ENCODE results near the gene CHKA. TPM values are rescaled to one million over a fixed set of nuclear protein-coding genes. Genes with fewer than 3 reads are reported as not detected.

CHKA gene
- total and polyA plus RNA-seq, 2 of the 4 experiments (the other 2 are of a cell fraction), result 4.5 to 8.4 TPM

- TF ChIP-seq FOS (IDR thresholded peaks at IDR 0.05; ENCODE audit: low read depth, low read length) (no peak), CHD1 (IDR thresholded peaks at IDR 0.05; ENCODE audit: low read depth, low read length) (no peak), USF2 (IDR thresholded peaks at IDR 0.05; ENCODE audit: low read depth, low read length) (no peak), RAD21 (IDR thresholded peaks at IDR 0.05; ENCODE audit: low read length) (no peak), RCOR1 (IDR thresholded peaks at IDR 0.05; ENCODE audit: insufficient replicate concordance, low read length) (no peak), MAFK (IDR thresholded peaks at IDR 0.05; ENCODE audit: low read depth, low read length) (no peak), MXI1 (IDR thresholded peaks at IDR 0.05; ENCODE audit: borderline replicate concordance, low read depth, low read length) (no peak), CEBPB (IDR thresholded peaks at IDR 0.05; ENCODE audit: low read depth, low read length) (no peak), MAZ (IDR thresholded peaks at IDR 0.05; ENCODE audit: borderline replicate concordance, low read depth, low read length) (no peak), POLR2A (IDR thresholded peaks at IDR 0.05; ENCODE audit: low read depth, low read length) (no peak), ELK1 (IDR thresholded peaks at IDR 0.05; ENCODE audit: borderline replicate concordance, low read depth, low read length) (no peak), CTCF (conservative IDR thresholded peaks at IDR 0.05; ENCODE audit: low read depth, low read length) (no peak), RFX5 (IDR thresholded peaks at IDR 0.05; ENCODE audit: low read depth, low read length) (no peak), SMC3 (IDR thresholded peaks at IDR 0.05; ENCODE audit: low read depth, low read length) (no peak)
- dilution Hi-C loops (cut with HindIII; ENCODE audit: low sequenced_read_pairs, unreplicated experiment), result no loop called here
- Histone ChIP-seq H3K36me3 (ENCODE audit: control insufficient read depth, insufficient read depth, low read length) (no peaks in the 10 kb centered on the region), H3K4me1 (ENCODE audit: control insufficient read depth, insufficient read depth, low read length) (no peaks in the 10 kb centered on the region), H2AFZ (replicated peaks; ENCODE audit: low read length, poor library complexity) (no peak overlapping the region), H3K4me2 (ENCODE audit: low read depth, low read length) (no peak overlapping the region), H2BK120ac (ENCODE audit: low read depth, low read length) (no peak overlapping the region), H2BK20ac (ENCODE audit: low read depth, low read length) (no peak overlapping the region), H3K23ac (ENCODE audit: low read depth, low read length) (no peak overlapping the region), H3K9me1 (ENCODE audit: insufficient read depth, low read length) (no peaks in the 10 kb centered on the region), H3K79me1 (ENCODE audit: low read depth in 1 of 2, low read length in 2 of 2) (no peaks in the 10 kb centered on the region), H3K27ac (ENCODE audit: insufficient read depth, low read length) (no peak overlapping the region), H2BK15ac (ENCODE audit: low read depth, low read length) (no peak overlapping the region), H3K4me3 (ENCODE audit: insufficient read depth, low read depth, low read length) (no peak overlapping the region), H4K8ac (ENCODE audit: low read depth in 2 of 2, low read length in 2 of 2) (no peak overlapping the region), H3K27me3 (ENCODE audit: control insufficient read depth, insufficient read depth, low read length) (peaks cover 6% of the 10 kb centered on the region; the same call in 1 of the 2 replicates), H2AK9ac (replicated peaks; ENCODE audit: low read depth, low read length, poor library complexity) (no peak overlapping the region), H3K56ac (ENCODE audit: extremely low read depth, insufficient read depth, low read length) (no peak overlapping the region), H3K18ac (ENCODE audit: low read depth, low read length) (no peak overlapping the region), H3K9me3 (ENCODE audit: control insufficient read depth, insufficient read depth, low read length) (no peaks in the 10 kb centered on the region), H3K9ac (ENCODE audit: low read depth, low read length) (no peak overlapping the region), H4K91ac (ENCODE audit: insufficient read depth, low read depth, low read length) (no peak overlapping the region), H2AK5ac (ENCODE audit: low read depth, low read length) (no peak overlapping the region), H3K4ac (ENCODE audit: low read depth, low read length) (no peak overlapping the region), H4K5ac (ENCODE audit: low read depth, low read length) (no peak overlapping the region), H4K20me1 (ENCODE audit: insufficient read depth, low read length) (no peaks in the 10 kb centered on the region), H2BK5ac (ENCODE audit: low read depth, low read length, poor library complexity, severe bottlenecking) (no peak overlapping the region), H3K14ac (replicated peaks; ENCODE audit: low read depth, low read length) (no peak overlapping the region)
- DNase-seq, result no peak
- in situ Hi-C loops (cut with MboI; ENCODE audit: low sequenced_read_pairs), result no loop called here
- ChIA-PET CTCF (no interaction called here), POLR2A (ENCODE audit: unreplicated experiment) (no interaction called here)
- no peak for ATAC-seq (ENCODE audit: low read depth)
- WGBS, 2 experiments (ENCODE audit: extremely low coverage in 2 of 2, insufficient read length in 1 of 2), result 64% methylated on average over 2 of the region's 9 CpGs; no CpG with 5 or more reads in 1 of the 2 experiments
- intact Hi-C loops (cut with micrococcal nuclease), result no loop called here
- BruUV-seq (replicated peaks), result no TSS peak
Observed at GRCh38 chr11:68140496-68141245, 19.5 kb upstream of the CHKA start.

Measured in IMR-90 (cell line).